Thymus (tissue), 11 donors: ENCODE data around the gene DNER. TPM values are rescaled to one million over a fixed set of nuclear protein-coding genes. Genes with fewer than 3 reads are reported as not detected.
"Not testable (repeated sequence)": the region's sequence is repeated elsewhere in the genome, so short reads cannot be mapped to it uniquely, and the experiment has no call there.

ENCODE experiments used
- DNase-seq, 9 donors: peaks; one replicate each; pipeline ENCODE4 v3.0.0-alpha.2; 2013; ENCODE audit warnings: low spot score in 9 of 9, low read depth in 6 of 9, missing footprints in 1 of 9
- H3K27ac ChIP-seq, 2 donors: one replicate each; pipeline ENCODE4 v1.5.1; 2013; ENCODE audit warnings: control low read depth in 1 of 2, low read depth in 1 of 2, low read length in 1 of 2, mild to moderate bottlenecking in 1 of 2, moderate library complexity in 1 of 2
- H3K27me3 ChIP-seq, 2 donors: one replicate each; pipeline ENCODE4 v1.5.1; 2013; ENCODE audit warnings: low read length in 1 of 2; ENCODE audit not compliant: control insufficient read depth in 2 of 2, insufficient read depth in 1 of 2
- H3K36me3 ChIP-seq, 2 donors: one replicate each; pipeline ENCODE4 v1.5.1; 2013; ENCODE audit warnings: low read length in 1 of 2, mild to moderate bottlenecking in 1 of 2, moderate library complexity in 1 of 2; ENCODE audit not compliant: control insufficient read depth in 2 of 2, insufficient read depth in 2 of 2
- H3K4me1 ChIP-seq, 2 donors: one replicate each; pipeline ENCODE4 v1.5.1; 2013; ENCODE audit warnings: low read length in 2 of 2; ENCODE audit not compliant: control insufficient read depth in 2 of 2, insufficient read depth in 2 of 2
- H3K4me3 ChIP-seq, 2 donors: one replicate each; pipeline ENCODE4 v1.5.1; 2013; ENCODE audit warnings: low read length in 2 of 2, control low read depth in 1 of 2, mild to moderate bottlenecking in 1 of 2
- H3K9me3 ChIP-seq, 2 donors: one replicate each; pipeline ENCODE4 v1.5.1; 2013; ENCODE audit warnings: low read length in 1 of 2, mild to moderate bottlenecking in 1 of 2; ENCODE audit not compliant: control insufficient read depth in 2 of 2, insufficient read depth in 1 of 2
- WGBS: extraction: QIAGEN DNeasy Blood & Tissue Kit; methylation state at CpG from one replicate; pipeline ENCODE4 v1.1.7; 2013; 5-methylcytosine and 5-hydroxymethylcytosine counted together
- polyA plus RNA-seq: library from polyadenylated mRNA; stranded (reverse); fragments of 200-250 nt; gene quantifications from one replicate; pipeline ENCODE4 v1.2.3, GENCODE V29; 2013
- total RNA-seq: library from RNA; stranded (reverse); fragments of 120-200 nt; gene quantifications from one replicate; pipeline ENCODE4 v1.2.4, GENCODE V29; 2013
- donor health status: healthy.

DNER gene
- total and polyA plus RNA-seq, 2 donors, result 0.09 to 0.59 TPM

- no peaks in the 10 kb centered on the region for H3K9me3 ChIP-seq
- no peak for DNase-seq
- H3K36me3 ChIP-seq, result no peaks in the 10 kb centered on the region
- 95% methylated on average over 8 of the region's 8 CpGs for WGBS
- no peaks in the 10 kb centered on the region for H3K27me3 ChIP-seq
- H3K4me1 ChIP-seq, result no peaks in the 10 kb centered on the region
- no peak overlapping the region for H3K27ac ChIP-seq
- H3K4me3 ChIP-seq, result no peak overlapping the region
Measured at GRCh38 chr2:229340086-229340760, 374.1 kb downstream of the DNER start.

DNA sequence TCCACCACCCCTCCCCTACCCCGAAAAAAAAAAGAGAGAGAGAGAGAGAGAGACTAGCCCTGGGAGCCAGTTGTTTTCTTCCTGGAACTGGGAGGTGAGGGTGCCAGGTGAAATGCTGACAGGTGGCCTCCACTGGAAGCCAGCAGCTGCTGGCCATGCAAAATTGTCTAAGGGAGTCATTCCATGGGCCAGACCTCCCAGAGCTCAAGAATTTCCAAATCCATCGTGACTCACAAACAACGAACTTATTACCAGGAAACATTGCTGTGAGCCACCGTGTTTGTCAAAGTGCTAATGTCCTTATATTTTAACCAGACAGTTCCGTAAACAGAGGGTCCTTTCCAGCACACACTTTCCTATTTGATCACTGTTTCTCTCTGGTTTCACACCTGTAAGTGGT lies 374.7 kb downstream of the DNER start:
- Histone ChIP-seq H3K4me1 (no peaks in the 10 kb centered on the region), H3K36me3 (no peaks in the 10 kb centered on the region), H3K27me3 (no peaks in the 10 kb centered on the region), H3K27ac (no peak overlapping the region), H3K9me3 (no peaks in the 10 kb centered on the region), H3K4me3 (no peak overlapping the region)
- DNase-seq, result no peak
- 96% methylated on average over 5 of the region's 5 CpGs for WGBS

- H3K4me3 ChIP-seq, H3K4me1 ChIP-seq, H3K27me3 ChIP-seq, H3K9me3 ChIP-seq, H3K36me3 ChIP-seq, DNase-seq, H3K27ac ChIP-seq: not testable (repeated sequence)
- 97% methylated on average over 4 of the region's 4 CpGs for WGBS
Measured at GRCh38 chr2:229339171-229339570, 375.2 kb downstream of the DNER start.

DNA sequence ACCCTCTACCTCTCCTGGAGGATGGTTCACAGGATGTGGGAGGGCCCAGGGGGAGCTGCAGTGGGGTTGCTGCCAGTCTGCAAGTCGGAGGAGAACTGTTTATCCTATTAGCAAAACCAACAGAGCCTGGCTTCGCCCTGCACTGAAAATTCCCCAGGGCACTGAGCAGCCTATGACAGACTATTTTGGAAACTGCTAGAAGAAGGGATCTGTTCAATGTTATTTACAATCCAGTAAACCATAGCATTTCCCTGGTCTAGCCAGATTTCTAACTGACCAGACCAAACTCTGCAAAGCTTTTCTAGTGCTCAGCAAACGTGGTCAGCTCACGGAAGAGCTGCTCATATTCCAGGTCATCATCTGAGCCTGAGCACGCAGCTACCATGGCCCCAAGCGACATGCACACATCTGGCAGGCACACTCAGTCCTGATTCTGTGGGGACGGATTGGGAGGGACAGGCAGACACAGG lies 378.4 kb downstream of the DNER start:
- Histone ChIP-seq H3K4me1 (no peaks in the 10 kb centered on the region), H3K4me3 (no peak overlapping the region), H3K27ac (no peak overlapping the region), H3K27me3 (no peaks in the 10 kb centered on the region), H3K36me3 (no peaks in the 10 kb centered on the region), H3K9me3 (no peaks in the 10 kb centered on the region)
- no peak for DNase-seq
- WGBS, result 87% methylated on average over 7 of the region's 7 CpGs

- H3K4me3 ChIP-seq, result no peak overlapping the region
- no peaks in the 10 kb centered on the region for H3K36me3 ChIP-seq
- H3K9me3 ChIP-seq, result no peaks in the 10 kb centered on the region
- no peaks in the 10 kb centered on the region for H3K27me3 ChIP-seq
- H3K27ac ChIP-seq, result no peak overlapping the region
- 95% methylated on average over 7 of the region's 7 CpGs for WGBS
- H3K4me1 ChIP-seq, result no peaks in the 10 kb centered on the region
- no peak for DNase-seq
Measured at GRCh38 chr2:229335330-229335729, 379.0 kb downstream of the DNER start.

- Histone ChIP-seq H3K9me3 (no peaks in the 10 kb centered on the region), H3K36me3 (no peaks in the 10 kb centered on the region), H3K4me1 (no peaks in the 10 kb centered on the region), H3K4me3 (no peak overlapping the region), H3K27me3 (no peaks in the 10 kb centered on the region), H3K27ac (no peak overlapping the region)
- peak in 1 of 9 donors; percentile 30 for DNase-seq
- WGBS, result 12% methylated on average over 5 of the region's 5 CpGs
Measured at GRCh38 chr2:229330952-229331351, 383.4 kb downstream of the DNER start.

DNA sequence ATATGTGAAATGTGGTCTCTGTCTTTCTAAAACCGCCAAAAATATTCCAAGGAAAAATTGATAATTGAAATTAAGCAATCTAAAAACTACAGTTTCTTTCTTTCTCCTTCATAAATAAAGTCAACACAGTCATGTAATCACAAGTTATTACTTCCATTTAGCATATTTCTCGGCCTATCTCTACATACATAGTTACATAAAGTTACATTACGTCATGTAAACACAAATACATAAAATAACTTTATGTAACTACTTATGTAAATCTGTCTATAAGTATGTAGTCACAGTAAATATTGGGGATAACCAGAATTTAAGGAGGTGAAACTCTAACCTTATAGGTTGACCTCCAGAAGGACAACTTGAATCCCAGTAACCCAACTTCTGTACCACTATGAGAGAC lies 394.8 kb downstream of the DNER start:
- H3K36me3 ChIP-seq, result no peaks in the 10 kb centered on the region
- H3K27me3 ChIP-seq, result no peaks in the 10 kb centered on the region
- no peak for DNase-seq
- H3K27ac ChIP-seq, result no peak overlapping the region
- no peak overlapping the region for H3K4me3 ChIP-seq
- H3K4me1 ChIP-seq, result no peaks in the 10 kb centered on the region
- H3K9me3 ChIP-seq, result no peaks in the 10 kb centered on the region
- 92% methylated on average over 3 of the region's 3 CpGs for WGBS

GRCh38 chr2:229314117-229314516 lies 400.2 kb downstream of the DNER start:
- no peaks in the 10 kb centered on the region for H3K36me3 ChIP-seq
- no peaks in the 10 kb centered on the region for H3K27me3 ChIP-seq
- no peaks in the 10 kb centered on the region for H3K9me3 ChIP-seq
- WGBS, result 92% methylated on average over 5 of the region's 5 CpGs
- no peak overlapping the region for H3K4me3 ChIP-seq
- DNase-seq, result no peak
- no peaks in the 10 kb centered on the region for H3K4me1 ChIP-seq
- no peak overlapping the region for H3K27ac ChIP-seq

DNA sequence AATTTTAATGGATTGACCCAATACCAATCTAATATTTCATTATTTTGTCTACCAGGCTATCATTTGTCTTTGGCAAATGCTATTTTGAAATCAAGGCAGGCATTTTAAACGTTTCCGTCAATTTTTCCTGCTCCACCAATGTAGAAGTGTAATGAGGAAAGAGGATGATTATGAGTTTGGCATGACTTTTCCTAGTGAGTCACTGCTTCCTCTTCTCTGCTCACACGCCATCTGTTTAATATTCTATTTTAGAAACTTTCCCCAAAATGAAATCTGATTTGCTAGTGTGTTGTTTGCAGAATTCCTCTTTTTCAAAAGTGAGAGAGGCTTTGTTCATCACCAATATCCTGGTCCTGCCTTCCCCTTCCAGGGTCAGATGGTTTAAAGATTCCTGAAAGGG lies 400.8 kb downstream of the DNER start:
- H3K27ac ChIP-seq, result no peak overlapping the region

More for the DNA sequence above, 400.8 kb downstream of the DNER start:
- H3K4me1 ChIP-seq, result no peaks in the 10 kb centered on the region
- H3K36me3 ChIP-seq, result no peaks in the 10 kb centered on the region
- H3K4me3 ChIP-seq, result no peak overlapping the region
- DNase-seq, result no peak
- no peaks in the 10 kb centered on the region for H3K27me3 ChIP-seq
- no peaks in the 10 kb centered on the region for H3K9me3 ChIP-seq
- WGBS, result 85% methylated on average over 3 of the region's 3 CpGs
